Subcutaneous adipose tissue (tissue), 4 donors: ENCODE measurements around the gene MKRN2. TPM values are rescaled to one million over a fixed set of nuclear protein-coding genes. Genes with fewer than 3 reads are reported as not detected.

Experiments
- CTCF ChIP-seq: fragments of 450-650 bp; IDR thresholded peaks from one replicate; pipeline ENCODE4 v1.5.1; 2016; ENCODE audit warnings: low read depth, mild to moderate bottlenecking, control low read depth, antibody characterized with exemption, moderate library complexity
- total RNA-seq, 4 donors: library from RNA; depleted of rRNA; stranded (reverse); fragments of >200 nt; gene quantifications; one replicate each; pipeline ENCODE4 v1.1.0, GENCODE V29; 2016

The MKRN2 gene
- total RNA-seq, 4 donors from 2014 or later = 28.4 to 38.2 (median 31.1) TPM

GRCh38 chr3:12579456-12579855, 22.6 kb downstream of the MKRN2 start:
- TF ChIP-seq CTCF = no peak

GRCh38 chr3:12579905-12580304, 23.0 kb downstream of the MKRN2 start:
- no peak for TF ChIP-seq CTCF

- no peak for TF ChIP-seq CTCF
Measured at GRCh38 chr3:12582730-12583129, 25.8 kb downstream of the MKRN2 start.

- TF ChIP-seq CTCF = no peak
Measured at GRCh38 chr3:12583280-12583679, 26.4 kb downstream of the MKRN2 start.

- TF ChIP-seq CTCF = no peak
Measured at GRCh38 chr3:12584083-12584482, 27.2 kb downstream of the MKRN2 start.

GRCh38 chr3:12585181-12585580, 28.3 kb downstream of the MKRN2 start:
- no peak for TF ChIP-seq CTCF

GRCh38 chr3:12585970-12586369, 29.1 kb downstream of the MKRN2 start:
- no peak for TF ChIP-seq CTCF

GRCh38 chr3:12586403-12586802, 29.5 kb downstream of the MKRN2 start:
- no peak for TF ChIP-seq CTCF
